Left renal pelvis (tissue), 4 donors: ENCODE results near the gene SETD3. TPM values are rescaled to one million over a fixed set of nuclear protein-coding genes. Genes with fewer than 3 reads are reported as not detected.

ENCODE experiments used
- DNase-seq, 4 donors: peaks; one replicate each; pipeline ENCODE4 v3.0.0-alpha.2; 2013; ENCODE audit warnings: low read depth in 4 of 4, low spot score in 3 of 4
- polyA plus RNA-seq, 4 donors: library from polyadenylated mRNA; unstranded; fragments of 120-200 nt; gene quantifications; one replicate each; pipeline ENCODE4 v1.2.1, GENCODE V29; 2013; ENCODE audit not compliant: insufficient read length in 4 of 4

SETD3 gene
- polyA plus RNA-seq, 4 donors = 49.6 to 65.9 (median 64.0) TPM

- DNase-seq = no peak
Measured at GRCh38 chr14:99427632-99428300, 52.9 kb downstream of the SETD3 start.

- no peak for DNase-seq
Measured at GRCh38 chr14:99426813-99427346, 53.8 kb downstream of the SETD3 start.

GRCh38 chr14:99426265-99426664 is 54.4 kb downstream of the SETD3 start:
- DNase-seq = no peak

- DNase-seq = no peak
Measured at GRCh38 chr14:99425272-99425681, 55.4 kb downstream of the SETD3 start.

GRCh38 chr14:99424306-99424877 is 56.3 kb downstream of the SETD3 start:
- DNase-seq = no peak

GRCh38 chr14:99423434-99423833 is 57.2 kb downstream of the SETD3 start:
- no peak for DNase-seq

- no peak for DNase-seq
Measured at GRCh38 chr14:99422228-99423010, 58.2 kb downstream of the SETD3 start.

- DNase-seq = no peak
Measured at GRCh38 chr14:99420711-99421110, 59.9 kb downstream of the SETD3 start.

- DNase-seq = no peak
Measured at GRCh38 chr14:99419905-99420304, 60.8 kb downstream of the SETD3 start.

- DNase-seq = no peak
Measured at GRCh38 chr14:99418242-99418641, 62.4 kb downstream of the SETD3 start.

- no peak for DNase-seq
Measured at GRCh38 chr14:99416909-99417308, 63.8 kb downstream of the SETD3 start.

GRCh38 chr14:99415496-99416281 is 65.0 kb downstream of the SETD3 start:
- DNase-seq = peak; percentile 63 to 78 (median 73)

- no peak for DNase-seq
Measured at GRCh38 chr14:99413911-99414310, 66.7 kb downstream of the SETD3 start.

- DNase-seq = no peak
Measured at GRCh38 chr14:99413172-99413571, 67.5 kb downstream of the SETD3 start.

GRCh38 chr14:99412117-99413061 is 68.3 kb downstream of the SETD3 start:
- no peak for DNase-seq

- DNase-seq = no peak
Measured at GRCh38 chr14:99410019-99410418, 70.6 kb downstream of the SETD3 start.

GRCh38 chr14:99408971-99409289 is 71.7 kb downstream of the SETD3 start:
- DNase-seq = no peak

- DNase-seq = no peak
Measured at GRCh38 chr14:99408286-99408970, 72.2 kb downstream of the SETD3 start.

- no peak for DNase-seq
Measured at GRCh38 chr14:99407416-99407815, 73.2 kb downstream of the SETD3 start.
